Measurements from ENCODE around the gene GOLM1. TPM values are rescaled to one million over a fixed set of nuclear protein-coding genes. Genes with fewer than 3 reads are reported as not detected.

GOLM1 gene
- total RNA-seq, 1 donor from 2014 or later: 92.6 TPM

DNA sequence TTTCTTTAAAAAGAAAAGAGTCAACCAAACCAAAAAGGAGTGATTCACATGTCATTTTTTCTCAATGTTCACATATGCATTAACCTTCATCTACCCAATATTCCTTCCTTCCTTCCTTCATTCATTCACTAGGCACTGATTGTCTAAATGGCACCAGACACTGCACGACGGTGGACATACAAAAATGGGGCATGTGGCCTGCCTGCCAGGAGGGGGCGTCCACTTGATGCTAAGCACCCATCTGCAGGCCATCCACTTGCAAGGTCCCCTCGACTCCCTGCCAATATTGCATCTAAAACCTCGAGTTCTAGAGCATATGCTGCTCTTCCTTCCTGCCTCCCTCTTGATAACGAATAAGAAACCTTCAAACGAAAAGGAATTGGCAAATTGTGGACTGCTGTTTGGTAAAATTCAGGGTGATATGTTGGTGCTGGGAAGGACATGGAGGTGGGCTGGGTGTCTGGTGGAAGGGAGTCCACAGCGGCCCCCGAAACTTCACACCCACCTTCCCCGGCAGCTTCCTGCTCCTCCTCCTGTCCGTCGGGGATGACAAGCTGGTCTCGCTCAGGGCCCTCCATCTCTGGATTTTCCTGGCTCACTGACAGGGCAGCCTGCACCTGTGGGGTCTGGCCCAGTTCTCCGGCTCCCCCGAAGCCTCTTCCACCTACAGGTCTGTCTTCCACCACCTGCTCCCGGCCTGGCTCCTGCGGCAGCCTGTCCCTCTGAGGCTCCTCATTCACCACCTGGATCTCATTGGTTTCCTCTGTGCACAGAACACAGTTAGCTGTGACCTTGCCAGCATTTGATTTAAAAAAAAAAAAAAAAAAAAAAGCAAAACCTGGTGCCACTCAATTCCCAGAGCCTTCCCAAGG lies 64.3 kb downstream of the GOLM1 start:
- no peak for DNase-seq (ENCODE audit: low read depth)

DNA sequence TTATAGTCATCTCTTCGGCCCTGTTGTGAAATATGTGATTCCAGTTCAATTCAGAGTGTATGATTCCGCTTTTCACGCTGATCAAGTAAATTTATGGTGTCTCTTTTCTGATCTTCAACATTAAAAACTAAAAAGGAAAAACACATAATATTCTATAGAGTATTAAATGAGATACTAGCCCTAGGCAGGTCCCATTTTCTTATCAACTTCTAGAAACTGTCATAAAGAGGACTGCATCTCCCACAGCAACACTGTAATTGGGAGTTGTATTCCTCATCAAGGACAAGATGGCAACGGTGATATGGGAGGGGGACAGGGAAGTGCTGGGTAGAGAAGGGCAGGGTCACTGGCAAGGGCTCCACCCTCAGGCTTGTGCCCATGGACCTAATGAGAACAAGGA lies 71.6 kb downstream of the GOLM1 start:
- no peak overlapping the region for H3K4me3 ChIP-seq (ENCODE audit: low read depth, low read length)
- H3K36me3 ChIP-seq (ENCODE audit: control insufficient read depth, insufficient read depth, low read length): peaks cover 3% of the 10 kb centered on the region
- DNase-seq (ENCODE audit: low read depth): no peak
- TF ChIP-seq, protein P1, sequence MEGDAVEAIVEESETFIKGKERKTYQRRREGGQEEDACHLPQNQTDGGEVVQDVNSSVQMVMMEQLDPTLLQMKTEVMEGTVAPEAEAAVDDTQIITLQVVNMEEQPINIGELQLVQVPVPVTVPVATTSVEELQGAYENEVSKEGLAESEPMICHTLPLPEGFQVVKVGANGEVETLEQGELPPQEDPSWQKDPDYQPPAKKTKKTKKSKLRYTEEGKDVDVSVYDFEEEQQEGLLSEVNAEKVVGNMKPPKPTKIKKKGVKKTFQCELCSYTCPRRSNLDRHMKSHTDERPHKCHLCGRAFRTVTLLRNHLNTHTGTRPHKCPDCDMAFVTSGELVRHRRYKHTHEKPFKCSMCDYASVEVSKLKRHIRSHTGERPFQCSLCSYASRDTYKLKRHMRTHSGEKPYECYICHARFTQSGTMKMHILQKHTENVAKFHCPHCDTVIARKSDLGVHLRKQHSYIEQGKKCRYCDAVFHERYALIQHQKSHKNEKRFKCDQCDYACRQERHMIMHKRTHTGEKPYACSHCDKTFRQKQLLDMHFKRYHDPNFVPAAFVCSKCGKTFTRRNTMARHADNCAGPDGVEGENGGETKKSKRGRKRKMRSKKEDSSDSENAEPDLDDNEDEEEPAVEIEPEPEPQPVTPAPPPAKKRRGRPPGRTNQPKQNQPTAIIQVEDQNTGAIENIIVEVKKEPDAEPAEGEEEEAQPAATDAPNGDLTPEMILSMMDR (IDR thresholded peaks at IDR 0.05; ENCODE audit: insufficient read depth, low read length, poor library complexity, severe bottlenecking): no peak
- H3K27me3 ChIP-seq (ENCODE audit: control insufficient read depth, insufficient read depth, low read length): no peaks in the 10 kb centered on the region

More for the DNA sequence above, 64.3 kb downstream of the GOLM1 start:
- TF ChIP-seq, protein P1 (IDR thresholded peaks at IDR 0.05; ENCODE audit: insufficient read depth, low read length, poor library complexity, severe bottlenecking): peak; percentile 65
- Histone ChIP-seq H3K27me3 (ENCODE audit: control insufficient read depth, insufficient read depth, low read length) (no peaks in the 10 kb centered on the region), H3K4me3 (ENCODE audit: low read depth, low read length) (no peak overlapping the region), H3K36me3 (ENCODE audit: control insufficient read depth, insufficient read depth, low read length) (no peaks in the 10 kb centered on the region)

DNA sequence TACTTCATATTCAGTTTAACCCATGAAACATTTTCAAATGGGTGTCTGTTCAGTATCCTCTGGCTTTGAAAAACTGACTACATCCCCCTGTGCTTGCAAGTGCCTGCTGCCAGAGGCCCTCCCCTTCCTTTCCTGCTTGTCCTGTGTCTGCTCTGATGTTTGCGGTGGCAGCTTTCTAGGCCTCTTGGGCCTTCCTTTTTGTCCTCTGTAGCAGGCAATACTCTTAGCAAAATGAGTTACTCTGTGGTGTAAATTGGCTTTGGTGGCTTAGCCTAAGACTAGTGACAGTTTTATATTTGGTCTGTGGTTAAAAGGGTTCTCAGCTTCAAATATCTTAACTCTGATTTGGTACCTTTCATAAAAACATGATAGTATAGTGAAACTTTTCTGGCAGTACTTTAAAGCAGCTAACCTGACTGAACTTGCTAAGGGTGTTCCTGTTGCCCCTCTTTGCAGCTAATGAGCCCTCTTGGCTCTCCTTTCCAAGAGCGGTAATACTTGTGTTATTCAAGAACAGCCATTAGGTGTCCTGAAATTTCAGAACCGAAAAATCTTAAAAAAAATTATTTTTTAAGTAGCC lies 76.6 kb downstream of the GOLM1 start:
- no peak for DNase-seq (ENCODE audit: low read depth)
- Histone ChIP-seq H3K36me3 (ENCODE audit: control insufficient read depth, insufficient read depth, low read length) (peaks cover 3% of the 10 kb centered on the region), H3K27me3 (ENCODE audit: control insufficient read depth, insufficient read depth, low read length) (no peaks in the 10 kb centered on the region), H3K4me3 (ENCODE audit: low read depth, low read length) (no peak overlapping the region)
- TF ChIP-seq, protein P1 (IDR thresholded peaks at IDR 0.05; ENCODE audit: insufficient read depth, low read length, poor library complexity, severe bottlenecking): no peak

DNA sequence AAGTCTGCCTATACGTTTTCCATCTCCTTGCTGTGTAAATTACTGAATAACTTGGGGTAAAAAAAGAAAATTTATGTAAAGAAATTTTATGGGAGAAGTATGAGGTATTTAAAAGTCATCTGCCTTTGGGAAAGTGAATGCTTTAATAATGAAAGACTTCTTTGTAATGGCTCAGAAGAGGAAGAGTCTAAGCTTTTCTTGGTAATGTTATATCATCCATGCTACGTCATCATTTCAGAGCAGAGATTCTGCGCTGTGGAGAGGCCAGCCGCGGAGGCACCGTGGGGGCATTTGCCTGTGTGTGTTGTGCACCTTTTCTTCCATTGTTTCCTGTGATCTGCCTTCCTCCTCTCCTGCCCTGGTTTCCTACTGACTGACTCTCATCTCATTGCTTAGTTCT lies 78.2 kb downstream of the GOLM1 start:
- TF ChIP-seq, protein P1 (IDR thresholded peaks at IDR 0.05; ENCODE audit: insufficient read depth, low read length, poor library complexity, severe bottlenecking): no peak
- DNase-seq (ENCODE audit: low read depth): no peak
- Histone ChIP-seq H3K27me3 (ENCODE audit: control insufficient read depth, insufficient read depth, low read length) (no peaks in the 10 kb centered on the region), H3K36me3 (ENCODE audit: control insufficient read depth, insufficient read depth, low read length) (peaks cover 3% of the 10 kb centered on the region), H3K4me3 (ENCODE audit: low read depth, low read length) (no peak overlapping the region)

DNA sequence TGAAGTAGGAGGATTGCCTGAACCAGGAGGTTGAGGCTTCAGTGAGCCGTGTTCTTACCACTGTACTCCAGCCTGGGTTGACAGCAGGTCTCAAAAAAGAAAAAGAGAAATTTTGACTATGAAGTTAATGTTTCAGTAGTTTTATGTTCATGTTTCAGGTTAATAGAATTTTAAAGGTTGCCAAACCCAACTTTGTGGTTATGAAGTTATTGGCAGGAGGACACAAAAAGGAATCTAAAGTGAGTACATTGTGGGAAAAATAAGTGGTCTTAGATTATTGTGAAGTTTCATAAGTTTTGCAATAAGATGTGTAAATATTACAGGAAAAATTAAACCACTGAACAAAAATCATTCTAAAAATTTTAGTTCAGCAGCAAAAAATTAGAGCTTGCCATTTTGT lies 78.6 kb downstream of the GOLM1 start:
- no peak for DNase-seq (ENCODE audit: low read depth)
- Histone ChIP-seq H3K4me3 (ENCODE audit: low read depth, low read length) (no peak overlapping the region), H3K27me3 (ENCODE audit: control insufficient read depth, insufficient read depth, low read length) (no peaks in the 10 kb centered on the region), H3K36me3 (ENCODE audit: control insufficient read depth, insufficient read depth, low read length) (peaks cover 3% of the 10 kb centered on the region)
- TF ChIP-seq, protein P1 (IDR thresholded peaks at IDR 0.05; ENCODE audit: insufficient read depth, low read length, poor library complexity, severe bottlenecking): no peak

Measured in kidney epithelial cell (primary cell).